GM18507 (cell line): ENCODE results near the gene PLPP7.
"Not testable (repeated sequence)": the region's sequence is repeated elsewhere in the genome, so short reads cannot be mapped to it uniquely, and the experiment has no call there.

ENCODE experiments used
- DNase-seq: peaks from one replicate; pipeline ENCODE4 v3.0.0; 2011; ENCODE audit warnings: low read depth; ENCODE audit not compliant: insufficient read length; ENCODE audit errors: extremely low spot score
- FAIRE-seq: peaks from 2 replicates; lab custom pipeline; 2011; peaks lifted over from hg19 to GRCh38; lab: Jason Lieb, UNC

Gene PLPP7

GRCh38 chr9:131349881-131350563 lies 60.5 kb downstream of the PLPP7 start:
- FAIRE-seq (peak; percentile 81), DNase-seq (peak; percentile 82)

- DNase-seq, FAIRE-seq: not testable (repeated sequence)
These were observed 67.0 kb downstream of the PLPP7 start for GRCh38 chr9:131356479-131356878.

- no peak for FAIRE-seq
- DNase-seq: no peak
These were observed 69.0 kb downstream of the PLPP7 start for GRCh38 chr9:131358556-131358955.
